GM19351 (cell line): Measurements from ENCODE around the gene COL8A2.

Source experiments
- ATAC-seq: cut with Tn5 transposase; IDR thresholded peaks from one replicate; pipeline ENCODE4 v1.9.1; 2021; ENCODE audit warnings: mild to moderate bottlenecking, moderate library complexity; ENCODE audit not compliant: unreplicated experiment

Gene COL8A2

DNA sequence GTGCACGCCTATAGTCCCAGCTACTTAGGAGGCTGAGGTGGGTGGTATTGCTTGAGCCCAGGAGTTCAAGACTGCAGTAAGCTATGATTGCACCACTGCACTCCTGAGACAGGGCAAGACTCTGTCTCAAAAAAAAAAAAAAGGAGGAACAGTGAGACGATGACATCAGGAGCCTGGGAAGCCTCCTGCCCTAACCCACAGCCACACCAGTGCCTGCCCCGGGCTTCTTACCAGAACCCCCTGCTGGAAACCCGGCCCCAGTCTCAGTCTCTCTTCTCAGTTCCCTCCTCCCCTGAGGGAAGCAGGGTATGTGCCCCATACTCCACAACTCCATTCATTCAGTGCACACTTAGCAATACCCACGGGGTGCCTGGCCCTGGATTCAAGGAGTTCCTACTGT, 9.1 kb downstream of the COL8A2 start:
- ATAC-seq = no peak

DNA sequence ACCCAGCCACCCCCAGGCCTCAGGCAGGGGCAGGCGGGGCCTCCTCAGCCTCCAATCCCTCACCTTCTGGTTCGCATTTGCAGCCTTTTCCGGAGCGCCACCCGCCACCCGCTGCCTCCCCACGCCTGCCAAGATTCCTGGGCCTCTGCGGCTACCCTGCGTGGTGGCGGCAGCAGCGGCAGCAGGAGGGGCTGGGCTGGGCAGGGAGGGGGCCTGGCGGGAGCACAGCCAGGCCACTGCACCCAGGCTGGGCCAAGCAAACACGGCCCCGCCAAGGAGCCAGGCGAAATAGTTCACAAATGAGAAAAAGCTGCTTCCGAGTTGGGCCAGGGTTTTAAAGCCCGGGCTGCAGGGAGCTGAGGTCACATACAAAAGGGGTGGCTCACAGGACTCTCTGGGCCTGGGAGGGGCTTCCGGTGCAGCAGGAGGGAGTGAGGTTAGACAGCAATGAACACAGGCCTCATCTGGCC, 9.8 kb downstream of the COL8A2 start:
- ATAC-seq = no peak

DNA sequence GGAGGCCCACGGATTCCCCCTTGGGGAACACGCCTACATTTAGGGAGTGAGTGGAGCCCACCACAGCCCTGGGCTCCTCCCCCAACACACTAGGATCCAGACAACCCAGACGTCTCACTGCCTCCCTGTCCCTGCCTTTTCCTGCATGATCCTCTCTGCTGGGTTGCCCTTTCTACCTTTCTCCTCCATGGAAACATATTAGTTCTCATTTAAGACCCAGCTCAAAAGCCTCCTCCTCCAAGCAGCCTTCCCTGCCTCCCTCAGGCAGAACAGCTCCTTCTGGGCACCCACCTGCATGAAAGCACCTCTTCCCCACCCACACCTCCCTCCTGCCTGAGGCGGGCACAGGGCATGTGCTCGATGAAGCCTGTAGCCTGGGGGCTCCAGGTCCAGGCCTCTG, 10.7 kb downstream of the COL8A2 start:
- ATAC-seq = no peak

DNA sequence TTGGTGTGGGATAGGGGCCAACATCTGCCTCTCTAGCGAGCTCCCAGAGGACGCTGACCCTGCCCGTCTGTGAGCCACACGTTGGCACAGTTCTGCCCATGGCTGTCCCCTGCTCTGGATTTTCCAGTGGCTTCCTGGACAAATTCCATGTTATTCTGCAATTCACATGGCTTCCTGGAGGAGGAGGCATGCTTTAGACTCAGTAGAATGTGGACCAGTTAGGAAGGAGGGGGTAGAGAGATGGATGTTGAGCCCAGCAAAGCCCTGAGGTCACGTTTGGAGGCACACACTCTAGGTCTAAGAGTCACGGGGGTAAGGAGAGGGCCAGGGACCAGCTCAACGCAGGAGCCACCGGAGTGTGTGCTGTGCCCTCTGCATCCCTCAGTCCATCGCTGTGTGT, 12.2 kb downstream of the COL8A2 start:
- ATAC-seq = no peak

DNA sequence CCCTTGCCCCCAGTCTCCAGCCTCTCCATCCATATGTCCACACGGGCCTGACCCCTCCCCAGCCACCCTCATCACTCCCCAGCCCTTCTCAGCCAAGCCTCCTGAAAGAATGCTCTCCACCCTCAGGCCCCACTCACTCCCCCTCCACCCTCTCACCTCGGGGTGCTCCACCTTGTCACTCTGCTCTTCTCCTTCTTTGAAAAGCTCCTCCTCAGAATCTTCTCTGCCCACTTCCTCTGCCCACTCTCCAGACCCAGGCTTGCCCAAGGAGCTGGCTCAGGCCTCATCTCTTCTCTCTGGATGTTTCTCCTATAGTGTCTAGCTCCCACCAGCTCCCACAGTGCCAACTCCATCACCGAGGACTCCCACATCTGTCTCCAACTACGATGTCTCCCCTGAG, 13.9 kb downstream of the COL8A2 start:
- ATAC-seq = no peak

DNA sequence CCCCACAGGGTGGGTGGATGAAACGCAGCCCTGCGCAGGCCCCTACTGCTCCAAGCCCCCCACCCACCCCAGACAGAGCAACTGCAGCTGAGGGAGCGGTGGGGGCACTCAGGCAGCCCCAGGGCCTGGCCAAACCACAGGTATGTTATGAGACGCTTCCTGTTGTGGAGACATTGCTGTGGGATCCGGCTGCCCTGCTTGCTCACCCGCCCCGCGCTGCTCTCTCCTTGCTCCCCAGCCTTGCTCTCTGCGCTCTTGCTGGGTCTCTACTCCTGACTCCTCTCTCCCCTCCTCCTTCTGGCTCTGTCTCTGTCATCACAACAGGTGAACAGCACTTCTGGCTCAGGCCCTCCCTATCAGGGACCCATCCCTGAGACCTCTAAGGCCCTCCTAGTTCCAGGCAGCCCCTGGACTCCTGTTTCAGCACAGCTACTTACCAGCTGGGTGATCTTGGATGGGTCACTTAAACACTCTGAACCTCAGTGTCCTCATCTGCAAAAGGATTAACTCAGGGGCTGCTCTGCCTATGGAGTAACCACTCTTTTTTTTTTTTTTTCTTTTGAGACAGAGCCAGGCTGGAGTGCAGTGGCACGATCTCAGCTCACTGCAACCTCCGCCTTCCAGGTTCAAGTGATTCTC, 15.9 kb downstream of the COL8A2 start:
- ATAC-seq = no peak

DNA sequence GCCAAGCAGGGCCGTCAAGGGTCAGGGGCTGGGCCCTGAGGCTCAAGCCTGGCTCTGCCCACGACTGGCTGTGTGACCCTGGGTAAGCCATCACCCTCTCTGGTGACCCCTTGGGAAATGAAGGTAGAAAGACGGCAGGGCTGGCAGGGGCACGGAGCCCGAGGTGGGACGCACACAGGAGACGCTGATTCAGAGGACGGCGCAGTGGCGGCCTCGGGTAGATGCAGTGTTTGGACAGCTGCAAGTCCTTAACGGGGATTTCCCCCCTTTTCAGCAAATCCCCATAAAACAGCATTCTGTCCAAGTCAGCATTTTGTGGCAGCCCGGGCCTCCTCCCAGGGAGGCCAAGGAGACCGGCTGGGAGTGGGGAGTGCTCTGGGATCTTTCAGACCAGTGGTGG, 16.7 kb downstream of the COL8A2 start:
- ATAC-seq = no peak

DNA sequence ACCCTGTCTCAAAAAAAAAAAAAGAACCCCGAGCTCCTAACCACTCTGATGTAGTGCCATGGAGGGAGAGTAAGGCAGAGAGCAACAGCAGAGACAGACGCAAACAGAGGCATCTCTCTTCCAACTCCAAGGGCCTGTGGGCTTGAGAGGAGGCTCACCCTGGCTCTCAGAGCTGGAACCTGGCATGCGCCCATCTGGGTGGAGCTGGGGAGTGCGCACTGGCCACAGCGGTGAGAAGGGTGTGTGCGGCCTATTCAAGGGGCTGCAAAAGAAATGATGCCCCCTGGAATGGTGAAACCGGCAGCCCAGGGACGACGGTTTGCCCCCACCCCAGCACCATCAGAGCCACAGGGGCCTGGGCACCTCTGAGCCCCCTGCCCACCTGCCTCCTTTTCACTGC, 17.6 kb downstream of the COL8A2 start:
- no peak for ATAC-seq

DNA sequence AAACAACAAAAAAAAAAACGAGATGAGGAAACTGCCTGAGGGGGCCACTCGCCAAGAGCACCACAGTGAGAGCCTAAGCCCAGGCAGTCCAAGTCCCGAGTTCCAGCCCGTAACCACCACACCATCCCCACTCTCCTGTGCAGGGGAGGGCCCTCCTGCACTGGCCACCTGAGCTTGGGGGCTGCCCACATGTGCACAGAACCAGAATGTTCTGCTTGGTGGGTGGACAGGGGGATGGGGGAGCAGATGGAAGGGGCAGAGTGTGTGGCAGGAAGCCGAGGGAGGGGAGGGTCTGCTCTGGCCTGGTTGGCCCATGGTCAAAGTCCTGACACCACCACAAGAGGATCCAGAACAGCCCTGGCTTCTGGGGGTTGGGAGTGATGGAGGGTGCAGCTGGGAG, 18.8 kb downstream of the COL8A2 start:
- ATAC-seq = no peak

DNA sequence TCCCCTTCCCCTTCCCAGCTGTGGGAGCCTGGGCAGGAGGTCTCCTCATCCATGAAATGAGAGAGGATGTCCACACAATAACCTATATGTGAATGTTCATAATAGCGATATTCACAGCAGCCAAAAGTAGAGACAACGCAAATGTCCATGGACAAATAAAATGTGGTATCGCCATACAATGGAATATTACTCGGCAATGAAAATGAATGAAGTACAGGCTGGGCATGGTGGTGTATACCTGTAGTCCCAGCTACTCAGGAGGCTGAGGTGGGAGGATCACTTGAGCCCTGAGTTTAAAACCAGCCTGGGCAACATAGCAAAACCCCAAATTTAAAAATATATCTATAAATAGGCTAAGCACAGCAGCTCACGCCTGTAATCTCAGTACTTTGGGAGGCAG, 23.5 kb downstream of the COL8A2 start:
- no peak for ATAC-seq

DNA sequence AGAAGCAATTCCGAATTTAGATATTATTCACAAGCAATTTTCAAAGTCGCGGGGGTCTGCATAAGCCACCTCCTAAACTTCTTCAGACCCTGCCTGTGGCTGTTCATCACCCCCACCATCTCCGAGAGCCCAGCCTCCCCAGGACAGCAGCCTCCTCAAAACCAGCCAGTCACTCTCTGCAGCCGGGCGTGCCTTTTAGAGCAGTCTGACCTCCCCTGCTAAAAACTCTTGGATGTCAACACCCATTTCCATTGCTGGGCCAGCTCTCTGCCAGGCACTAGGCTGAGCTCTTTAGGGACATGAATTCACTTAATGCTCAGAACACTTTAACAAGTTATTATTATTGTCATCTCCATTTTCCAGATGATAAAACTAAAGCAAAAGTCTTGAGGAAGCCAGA, 24.6 kb downstream of the COL8A2 start:
- no peak for ATAC-seq

DNA sequence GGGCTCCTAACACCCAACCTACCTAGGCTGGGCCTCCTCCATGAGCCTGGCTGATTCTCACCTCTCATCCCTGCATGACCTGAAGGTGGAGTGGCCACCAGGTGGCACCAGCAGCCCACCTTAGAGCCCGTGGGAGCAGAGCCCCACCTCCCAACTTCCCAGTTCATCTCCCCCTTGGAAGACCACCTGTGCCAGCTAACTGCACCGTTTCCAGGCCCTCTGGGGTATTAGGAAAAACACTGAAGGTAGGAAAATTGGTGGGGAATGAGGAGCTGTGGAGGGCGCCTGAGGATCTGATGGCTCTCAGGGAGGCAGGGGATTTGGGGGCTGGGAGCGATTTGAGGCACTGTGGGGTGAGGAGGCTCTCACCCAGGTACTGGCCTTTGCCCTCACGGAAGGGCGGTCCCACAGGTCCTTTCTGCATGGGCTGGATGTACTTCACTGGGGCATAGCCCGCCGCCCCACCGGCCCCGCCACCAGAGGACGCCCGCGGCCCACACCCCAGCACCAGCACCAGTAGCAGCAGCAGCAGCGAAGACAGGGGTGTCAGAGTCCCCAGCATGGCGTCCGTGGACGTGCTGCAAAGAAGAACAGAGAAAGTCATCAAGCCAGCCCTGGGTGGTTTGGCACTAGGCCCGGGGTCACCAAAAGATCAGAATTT, 25.2 kb downstream of the COL8A2 start:
- ATAC-seq = no peak

DNA sequence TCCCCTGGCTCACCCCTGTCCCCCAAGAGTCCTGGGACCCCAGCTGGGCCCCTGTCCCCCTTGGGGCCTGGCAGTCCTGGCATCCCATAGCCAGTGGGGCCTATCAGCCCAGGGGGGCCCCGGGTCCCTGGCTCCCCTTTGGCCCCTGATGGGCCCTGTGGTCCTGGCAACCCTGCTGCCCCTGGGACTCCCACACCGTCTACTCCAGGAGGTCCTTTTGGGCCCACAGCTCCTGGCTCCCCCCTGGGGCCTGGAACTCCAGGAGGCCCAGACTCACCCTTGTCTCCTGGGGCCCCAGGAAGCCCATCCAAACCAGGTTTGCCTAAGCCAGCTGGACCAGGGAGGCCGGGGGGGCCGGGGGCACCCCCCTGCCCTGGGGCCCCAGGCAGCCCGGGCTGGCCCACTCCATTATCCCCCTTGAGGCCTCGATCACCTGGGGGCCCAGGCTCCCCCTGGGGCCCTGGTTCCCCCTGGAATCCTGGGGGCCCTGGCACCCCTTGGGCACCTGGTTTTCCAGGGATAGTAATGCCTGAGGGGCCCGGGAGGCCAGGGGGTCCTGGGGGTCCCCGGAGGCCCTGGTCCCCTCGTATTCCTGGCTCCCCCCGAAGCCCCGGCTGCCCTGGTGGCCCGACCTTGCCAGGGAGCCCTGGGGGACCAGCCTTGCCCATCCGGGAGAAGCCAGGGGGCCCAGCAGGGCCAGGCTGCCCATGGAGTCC, 26.2 kb downstream of the COL8A2 start:
- ATAC-seq = no peak

DNA sequence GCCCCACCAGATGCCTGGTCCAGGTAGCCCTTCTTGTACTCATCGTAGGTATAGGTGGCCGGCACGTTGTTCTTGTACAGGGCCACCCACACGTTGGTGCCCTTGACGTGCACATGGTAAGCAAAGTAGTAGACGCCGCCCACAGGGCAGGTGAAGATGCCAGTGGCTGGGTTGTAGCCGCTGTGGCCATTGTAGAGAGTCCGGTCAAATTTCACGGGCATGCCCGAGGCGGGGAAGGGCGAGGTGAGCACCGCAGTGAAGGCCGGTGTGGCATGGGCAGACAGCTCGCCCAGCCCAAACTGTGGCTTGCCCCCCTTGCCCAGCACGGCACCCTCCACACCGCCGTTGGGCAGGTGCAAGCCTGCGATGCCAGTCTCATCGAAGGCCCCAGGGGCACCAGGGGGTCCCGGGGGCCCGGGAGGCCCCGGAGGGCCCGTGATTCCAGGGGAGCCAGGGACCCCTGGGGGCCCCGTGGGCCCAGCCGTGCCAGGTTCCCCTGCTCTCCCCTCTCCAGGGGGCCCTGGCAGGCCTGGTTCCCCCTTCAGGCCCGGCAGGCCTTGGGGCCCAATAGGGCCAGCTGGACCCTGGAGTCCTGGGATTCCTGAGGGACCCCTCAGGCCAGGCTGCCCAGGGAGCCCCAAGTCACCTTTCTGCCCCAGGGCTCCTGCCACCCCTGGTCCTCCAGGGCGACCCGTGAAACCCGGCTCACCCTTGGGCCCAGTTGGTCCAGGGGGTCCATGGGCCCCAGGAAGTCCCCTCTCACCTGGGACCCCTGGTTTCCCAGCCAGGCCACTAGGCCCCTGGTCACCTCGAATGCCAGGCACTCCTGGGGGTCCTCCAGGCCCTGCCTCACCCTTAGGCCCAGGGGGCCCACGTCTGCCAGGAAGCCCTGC, 27.1 kb downstream of the COL8A2 start:
- no peak for ATAC-seq

DNA sequence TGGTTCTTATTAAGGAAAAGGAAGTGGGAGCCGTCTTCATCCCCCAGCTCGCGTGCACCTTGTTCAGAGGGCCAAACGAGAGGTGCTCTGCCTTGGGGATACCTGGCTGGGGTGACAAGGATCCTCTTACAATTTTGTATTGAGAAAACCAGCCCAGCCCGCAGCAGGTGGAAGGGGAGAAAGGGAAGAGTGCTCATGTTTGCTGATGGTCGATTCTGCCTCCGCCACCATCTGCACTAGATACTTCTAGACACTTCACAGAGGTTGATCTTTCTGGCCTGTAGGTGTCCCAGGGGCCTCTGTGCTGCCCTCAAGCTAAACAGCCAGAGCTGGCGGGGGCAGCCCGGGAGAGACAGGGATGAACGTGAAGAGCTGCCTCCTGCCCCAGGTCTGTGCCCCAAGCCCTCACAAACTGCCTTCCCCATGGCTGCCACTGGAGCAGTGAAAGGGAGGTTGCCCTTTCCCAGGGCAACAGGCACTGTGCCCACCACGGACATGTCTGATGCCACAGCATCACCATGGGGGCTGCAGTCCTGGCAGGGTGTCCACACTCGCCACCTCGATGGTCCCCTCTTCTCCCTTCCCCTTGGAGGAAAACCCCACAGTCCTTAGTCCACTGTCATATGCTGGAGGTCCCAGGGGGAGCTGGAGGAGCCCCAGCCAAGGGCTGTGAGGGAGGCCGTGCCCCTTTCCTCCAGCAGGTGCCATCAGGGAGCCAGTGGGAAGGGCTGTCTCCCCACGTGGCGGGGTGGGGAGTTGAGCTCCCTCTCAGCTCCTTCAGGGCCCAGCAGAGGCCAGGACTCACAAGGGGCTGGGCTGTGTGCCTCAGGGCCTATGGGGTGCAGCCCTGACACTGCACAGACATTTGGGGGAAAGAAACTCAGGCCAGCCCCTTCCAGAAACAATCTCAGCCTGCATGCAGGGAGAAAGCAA, 28.3 kb downstream of the COL8A2 start:
- no peak for ATAC-seq

DNA sequence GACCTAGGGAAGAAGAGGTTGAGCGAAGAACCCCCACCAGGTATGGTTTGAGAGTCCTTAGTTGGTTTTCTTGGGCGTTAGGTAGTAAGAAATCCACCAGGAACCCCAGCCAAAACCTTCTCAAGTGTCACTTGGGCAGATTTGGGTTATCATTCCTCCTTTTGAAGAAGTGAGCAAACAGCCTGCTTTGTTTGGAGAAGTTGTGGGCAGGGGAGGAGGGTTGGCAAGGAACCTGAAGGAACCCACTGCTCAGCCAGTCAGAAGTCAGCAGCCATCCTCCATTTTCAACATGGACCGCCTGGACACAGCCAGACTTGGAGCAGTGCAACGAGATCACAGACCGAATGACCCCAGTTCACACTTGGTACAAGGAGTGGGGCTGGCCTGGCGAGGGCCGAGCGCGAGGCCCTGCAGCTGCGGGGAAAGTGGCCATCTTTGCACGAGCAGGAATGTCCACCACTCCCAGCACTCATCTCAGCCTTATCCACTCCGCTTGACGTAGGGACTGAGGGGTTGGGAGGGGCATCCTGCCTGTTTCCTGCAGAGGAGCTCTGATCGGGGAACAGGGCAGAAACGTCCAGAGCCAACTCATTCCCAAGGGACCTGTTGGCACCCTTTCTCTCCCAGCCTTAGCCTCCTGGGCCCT, 29.1 kb downstream of the COL8A2 start:
- ATAC-seq = no peak

DNA sequence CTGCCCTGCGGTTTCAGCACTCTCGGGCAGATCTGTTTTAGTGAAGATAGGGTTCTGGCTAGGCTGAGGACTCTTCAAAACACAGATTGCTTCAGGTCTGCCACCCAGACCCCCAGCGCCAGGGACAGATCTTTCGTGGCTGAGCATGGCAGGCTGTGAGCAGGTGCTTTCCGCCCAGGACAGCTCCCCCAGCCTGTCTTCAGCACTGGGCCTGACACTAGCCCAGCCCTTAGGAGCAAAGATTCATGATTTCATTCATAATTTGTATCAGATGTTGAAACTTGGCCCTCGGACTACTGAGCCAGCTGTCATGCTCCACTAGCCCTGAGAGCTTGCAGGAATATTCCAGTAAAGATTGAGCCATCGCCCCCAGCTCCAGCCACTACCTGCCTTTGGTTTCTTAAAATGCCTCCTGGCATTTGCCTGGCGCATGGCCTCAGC, 30.4 kb downstream of the COL8A2 start:
- no peak for ATAC-seq

DNA sequence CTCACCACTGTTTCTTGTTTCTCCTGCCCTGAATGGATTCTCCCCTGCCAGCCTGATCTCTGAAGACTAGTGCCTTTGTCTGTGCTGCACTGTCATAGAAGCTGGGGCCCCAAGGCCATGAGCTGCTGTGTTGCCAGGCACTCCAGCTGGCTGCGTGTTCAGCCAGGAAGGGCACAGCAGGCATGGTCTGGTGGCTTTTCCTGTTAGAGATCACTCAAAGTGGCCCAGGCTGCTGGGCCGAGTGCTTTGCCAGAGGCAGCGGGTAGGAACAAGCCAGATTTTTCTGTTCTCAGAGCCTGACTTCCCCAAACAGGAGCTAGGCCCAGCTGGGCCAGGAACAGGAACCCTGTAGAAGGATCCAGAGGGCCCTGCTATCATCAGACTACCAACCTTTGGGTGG, 31.1 kb downstream of the COL8A2 start:
- ATAC-seq = no peak

DNA sequence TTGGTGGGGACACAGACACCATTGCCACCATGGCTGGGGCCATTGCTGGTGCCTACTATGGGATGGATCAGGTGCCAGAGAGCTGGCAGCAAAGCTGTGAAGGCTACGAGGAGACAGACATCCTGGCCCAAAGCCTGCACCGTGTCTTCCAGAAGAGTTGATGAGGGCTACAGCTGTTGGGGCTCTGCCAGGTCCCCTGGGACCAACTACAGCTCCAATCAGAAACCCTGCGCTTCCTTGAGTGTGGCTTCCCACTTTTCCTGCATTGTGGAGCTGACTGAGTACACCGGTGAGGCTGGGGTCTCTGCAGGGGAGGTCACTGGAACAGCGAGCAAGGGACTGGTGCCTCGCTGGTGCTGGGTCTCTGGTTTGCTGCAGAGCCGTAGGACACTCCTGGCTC, 31.8 kb downstream of the COL8A2 start:
- no peak for ATAC-seq

DNA sequence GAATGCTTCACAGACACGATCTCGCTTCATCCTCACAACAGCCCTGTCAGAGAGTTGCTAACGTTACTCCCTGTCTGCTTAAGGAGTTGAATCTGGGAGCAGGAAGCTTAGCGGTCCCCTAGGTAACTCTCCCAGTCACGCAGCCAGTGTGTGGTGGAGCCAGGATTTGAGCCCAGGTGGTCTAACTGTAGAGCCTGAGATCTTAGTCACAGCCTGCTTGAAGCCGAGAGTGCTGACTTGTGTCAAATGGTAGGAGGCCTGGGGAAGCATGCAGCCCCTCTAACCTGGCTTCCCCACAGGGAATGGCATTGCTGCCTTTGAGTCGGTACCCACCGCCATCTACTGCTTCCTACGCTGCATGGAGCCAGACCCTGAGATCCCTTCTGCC, 32.2 kb downstream of the COL8A2 start:
- ATAC-seq = no peak
